Activated CD8-positive, alpha-beta memory T cell treated with anti-CD3 and anti-CD28 coated beads, Interleukin-2, amount 50 U/mL, for 1 hour (primary cell): ENCODE measurements around the gene RCAN2.

Experiments used
- DNase-seq: peaks from one replicate; pipeline ENCODE4 v3.0.0-alpha.2; 2020; ENCODE audit errors: extremely low read depth

The RCAN2 gene

DNA sequence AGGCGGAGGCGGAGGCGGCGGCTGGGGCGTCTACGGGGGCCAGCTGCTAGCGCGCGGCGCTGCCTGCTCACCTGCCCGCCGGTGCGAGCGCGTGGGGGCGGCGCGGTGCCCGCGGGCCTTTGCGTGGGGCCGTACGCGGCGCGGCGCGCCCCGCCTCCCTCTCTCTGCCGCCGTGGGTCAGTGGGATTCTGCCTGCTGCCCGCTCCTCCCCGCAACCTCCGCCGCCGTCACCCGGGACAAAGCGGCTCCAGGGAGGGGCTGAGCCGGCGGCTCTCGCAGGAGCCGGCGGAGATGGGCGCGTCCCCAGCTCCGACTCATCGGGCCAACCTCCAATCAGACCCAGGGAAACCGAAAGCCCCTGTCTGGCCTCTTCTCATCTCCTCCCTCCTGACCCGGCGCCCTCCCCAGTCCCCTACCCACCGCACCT, at the start of gene RCAN2:
Gene RCAN2, minus strand, starts transcription at position 249 of the 427 bp plus-strand sequence.
- no peak for DNase-seq

DNA sequence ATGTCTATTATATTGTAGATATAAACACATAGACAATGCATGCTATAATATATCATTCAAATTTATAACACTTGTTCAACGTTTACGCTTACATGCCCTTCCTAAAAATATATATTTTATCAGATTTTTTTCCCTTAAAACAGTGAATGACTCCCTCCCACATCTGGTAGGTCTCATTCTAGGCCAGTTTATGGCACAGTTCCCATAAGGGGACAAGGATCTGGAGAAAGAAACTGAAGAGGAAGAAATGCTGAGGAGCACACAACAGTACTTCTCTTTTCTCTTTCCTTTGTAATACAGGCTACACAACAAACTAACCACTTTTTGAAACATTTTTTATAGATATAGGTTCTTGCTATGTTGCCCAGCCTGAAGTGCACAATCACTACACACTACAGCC, 48.6 kb upstream of the RCAN2 start:
- no peak for DNase-seq

DNA sequence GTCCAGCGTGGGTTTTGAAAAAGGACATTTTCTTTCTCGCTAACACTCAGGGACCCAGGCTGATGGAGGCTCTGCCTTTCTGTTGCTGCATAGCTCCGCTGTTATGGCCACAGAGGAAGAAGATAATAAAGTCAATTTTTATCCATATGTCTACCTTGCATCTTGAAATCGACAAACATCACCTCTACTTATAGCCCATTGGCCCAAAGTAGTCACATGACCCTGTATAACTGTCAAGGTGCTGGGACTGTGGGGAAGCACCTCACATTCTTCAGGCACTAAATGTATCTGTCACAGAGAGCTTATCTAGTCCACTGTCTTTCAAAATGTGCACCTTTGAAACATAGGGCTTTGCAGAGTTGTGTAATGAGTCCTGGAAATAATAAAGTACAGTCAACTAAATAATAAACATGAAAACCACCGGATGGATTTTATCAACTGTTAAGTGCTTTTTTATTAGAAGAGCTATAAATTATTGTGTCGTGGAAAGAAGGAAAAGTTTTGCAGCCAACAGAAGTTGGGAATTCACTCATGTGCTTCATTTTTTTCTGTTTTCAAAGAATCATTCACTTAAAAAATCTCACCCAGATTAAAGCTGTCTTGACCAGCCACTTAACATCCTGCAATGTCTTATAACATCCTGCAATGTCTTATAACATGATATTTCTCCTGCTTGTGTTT, 47.7 kb upstream of the RCAN2 start:
- DNase-seq = no peak

DNA sequence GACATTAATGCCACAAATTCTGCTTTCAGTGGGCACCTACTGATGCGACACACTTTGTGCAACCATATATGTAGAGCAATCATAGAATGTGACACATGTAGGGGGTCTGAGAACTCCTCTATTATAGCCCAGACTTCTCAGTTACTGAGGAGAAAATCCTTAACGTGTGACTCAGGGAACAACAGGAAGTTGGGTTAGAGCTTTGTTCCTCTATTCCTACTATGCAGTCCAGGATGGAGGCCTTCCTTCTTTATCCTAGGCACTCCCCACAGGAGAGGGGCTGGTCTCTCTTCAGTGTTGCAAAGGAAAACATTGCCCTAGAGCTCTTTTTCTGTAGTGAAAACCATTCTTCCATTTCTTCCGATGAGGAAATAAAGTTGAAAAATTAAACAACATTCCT, 39.6 kb upstream of the RCAN2 start:
- no peak for DNase-seq

DNA sequence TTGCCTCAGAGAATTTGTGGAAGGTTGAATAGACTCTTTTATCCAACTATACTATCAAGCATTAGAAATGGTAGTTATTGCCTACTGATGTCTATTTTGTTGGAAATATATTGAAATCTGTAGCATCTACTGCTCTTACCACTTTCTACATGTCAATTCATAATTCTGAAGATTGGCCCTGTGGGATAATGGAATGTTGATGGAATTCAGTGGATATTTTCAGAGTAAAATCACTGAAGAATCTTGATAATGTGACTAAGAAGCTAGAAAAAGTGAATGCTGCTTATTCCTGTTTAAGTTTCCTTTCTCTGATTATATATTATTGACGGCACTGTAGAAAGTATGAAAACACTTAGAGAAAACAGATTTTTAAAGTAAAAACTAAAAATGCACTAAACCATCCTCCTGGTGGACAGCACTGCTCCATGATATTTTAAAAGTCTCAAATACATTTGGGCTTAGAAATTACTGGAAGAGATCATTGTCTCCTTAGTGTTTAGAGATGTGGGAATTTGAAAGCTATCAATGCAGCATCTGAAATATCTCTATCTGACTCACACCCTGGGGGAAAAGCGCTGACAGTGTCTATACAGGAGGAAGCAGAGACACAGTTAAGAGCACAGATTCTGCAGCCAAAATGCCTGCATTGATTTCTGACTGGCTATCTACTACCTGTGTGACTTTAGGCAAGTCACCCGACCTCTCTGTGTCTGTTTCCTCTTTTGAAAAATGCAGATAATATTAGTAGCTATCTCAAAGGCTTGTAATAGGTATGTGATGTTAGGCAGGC, 37.9 kb upstream of the RCAN2 start:
- no peak for DNase-seq

DNA sequence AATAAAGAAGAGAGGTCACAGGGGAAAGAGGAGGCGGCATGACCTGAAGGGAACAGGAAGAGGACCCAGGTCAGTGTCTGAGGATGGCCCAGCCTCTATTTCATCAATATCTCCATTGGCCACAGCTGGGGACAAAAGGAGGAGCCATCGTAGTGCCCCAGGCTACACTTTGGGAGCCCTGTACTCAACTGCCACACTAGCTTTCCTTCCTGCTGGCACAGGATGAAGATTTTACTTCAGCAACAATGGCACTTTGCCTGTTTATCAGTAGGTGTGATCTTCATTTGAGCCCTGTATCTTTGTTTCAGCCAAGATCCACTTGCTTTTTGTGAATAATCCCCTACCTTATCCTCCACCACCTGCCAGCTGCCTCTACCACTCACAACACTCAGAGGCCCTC, 35.4 kb upstream of the RCAN2 start:
- DNase-seq = no peak

DNA sequence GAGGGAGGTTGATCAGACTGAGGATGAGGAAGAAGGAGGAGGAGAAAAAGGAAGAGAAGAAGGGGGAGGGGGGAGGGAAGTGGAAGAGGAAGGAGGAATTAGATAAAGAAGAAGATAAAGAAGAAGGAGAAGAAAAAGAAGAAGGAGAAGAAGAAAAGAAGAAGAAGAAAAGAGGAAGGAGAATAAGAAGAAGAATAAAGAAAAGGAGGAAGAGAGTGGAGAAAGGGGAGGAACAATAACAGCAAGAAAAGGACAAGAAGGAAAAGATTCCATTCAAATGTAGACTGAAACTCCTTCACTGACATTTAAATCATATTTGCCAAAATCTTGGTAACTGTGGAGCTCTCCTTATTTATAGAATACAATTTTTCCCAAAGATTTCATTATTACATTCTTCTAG, 34.3 kb upstream of the RCAN2 start:
- DNase-seq = no peak

DNA sequence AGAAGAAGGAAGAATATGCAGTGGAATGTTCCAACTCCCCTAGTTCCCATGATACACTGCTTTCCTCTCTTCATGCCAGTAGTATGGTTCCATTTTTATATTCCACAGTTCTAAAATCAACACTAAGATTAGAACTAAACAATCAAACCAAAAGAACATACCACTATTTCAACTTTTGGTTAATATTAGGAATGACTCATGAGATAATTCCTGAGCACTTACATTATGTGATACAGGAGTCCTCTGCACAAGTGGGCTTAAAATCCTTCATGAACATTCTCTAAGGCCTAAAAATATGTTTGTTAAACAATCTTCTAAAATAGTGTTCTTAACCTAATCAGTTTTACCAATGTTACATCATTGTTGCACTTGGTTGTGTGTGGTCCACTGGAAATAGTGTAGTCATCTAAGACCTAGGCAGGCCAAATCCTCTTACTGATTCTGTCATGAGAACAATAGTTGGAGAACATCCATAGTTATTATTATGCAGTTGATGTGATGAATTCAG, 30.3 kb upstream of the RCAN2 start:
- DNase-seq = no peak

DNA sequence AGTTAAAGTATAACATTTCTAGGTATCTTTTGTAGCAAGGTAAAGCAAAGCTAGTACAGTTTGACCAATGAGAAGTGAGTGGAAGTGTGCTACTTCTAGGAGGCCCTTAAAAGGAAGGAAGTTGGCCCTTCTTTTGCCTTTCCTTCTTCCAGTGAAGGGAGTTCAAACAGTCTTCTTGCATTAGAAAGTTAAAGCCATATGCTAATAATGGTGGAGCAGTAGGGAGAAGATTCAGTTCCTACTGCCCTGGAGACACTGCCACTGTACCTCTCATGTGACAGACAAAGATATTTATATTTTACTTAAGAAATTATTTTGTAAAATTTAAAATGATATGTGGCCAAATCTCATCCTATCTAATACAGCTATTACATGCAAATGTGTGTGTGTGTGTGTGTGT, 26.0 kb upstream of the RCAN2 start:
- DNase-seq = no peak

DNA sequence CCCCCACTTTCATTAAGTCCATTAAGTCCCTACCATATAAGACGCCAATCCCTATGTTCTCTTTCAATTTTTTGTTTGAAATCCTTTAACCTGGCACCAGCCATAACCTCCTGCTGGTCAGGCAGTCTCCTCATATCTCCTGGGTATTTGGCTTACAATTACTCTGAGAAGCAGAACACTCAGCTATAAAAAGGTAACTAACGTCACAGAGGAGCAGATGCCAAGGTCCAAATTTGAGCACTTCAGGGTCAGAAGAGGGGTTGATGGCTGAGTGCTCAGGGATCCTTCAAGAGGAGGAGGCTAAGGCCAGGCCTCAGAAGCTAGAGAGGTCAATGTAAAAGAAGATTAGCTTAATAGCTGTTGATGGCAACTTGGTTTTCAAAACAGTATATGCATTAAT, 22.3 kb upstream of the RCAN2 start:
- DNase-seq = no peak

DNA sequence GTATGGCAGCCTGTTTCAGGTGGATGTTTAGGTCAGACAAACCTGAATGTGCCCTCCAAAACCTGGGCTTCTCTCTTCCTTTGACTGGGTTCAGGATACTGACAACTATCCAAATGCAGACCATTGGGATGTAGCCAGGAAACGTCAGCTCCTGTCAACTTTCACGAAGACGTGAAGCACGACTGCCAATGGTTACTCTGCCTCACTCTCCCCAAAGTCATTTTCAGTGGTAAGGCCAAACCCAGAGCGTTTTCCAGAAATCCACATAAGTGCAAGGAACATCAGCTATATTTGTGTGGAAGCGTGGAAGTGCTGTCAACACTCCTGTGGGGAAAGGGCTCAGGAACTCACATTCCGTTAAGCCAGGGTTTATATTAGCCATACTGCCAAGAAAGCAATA, 20.1 kb upstream of the RCAN2 start:
- DNase-seq = no peak

DNA sequence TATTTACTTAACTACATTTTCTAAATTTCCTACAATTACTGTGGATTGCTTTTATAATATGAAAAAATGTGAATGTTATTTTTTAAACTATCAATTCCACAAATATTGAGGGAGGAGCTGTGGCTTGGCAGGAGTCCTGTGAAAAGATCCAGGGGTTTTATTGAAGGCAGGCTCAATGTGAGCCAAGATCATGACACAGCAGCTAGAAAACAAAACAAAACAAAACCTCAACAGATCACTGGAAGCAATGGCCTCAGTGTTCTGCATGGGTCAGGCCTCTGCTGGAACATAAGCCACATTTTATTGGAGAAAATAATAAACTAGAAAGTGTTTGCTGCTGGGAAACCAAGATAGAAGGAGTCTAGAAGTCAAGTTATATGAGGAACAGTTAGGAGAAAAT, 19.4 kb upstream of the RCAN2 start:
- no peak for DNase-seq

DNA sequence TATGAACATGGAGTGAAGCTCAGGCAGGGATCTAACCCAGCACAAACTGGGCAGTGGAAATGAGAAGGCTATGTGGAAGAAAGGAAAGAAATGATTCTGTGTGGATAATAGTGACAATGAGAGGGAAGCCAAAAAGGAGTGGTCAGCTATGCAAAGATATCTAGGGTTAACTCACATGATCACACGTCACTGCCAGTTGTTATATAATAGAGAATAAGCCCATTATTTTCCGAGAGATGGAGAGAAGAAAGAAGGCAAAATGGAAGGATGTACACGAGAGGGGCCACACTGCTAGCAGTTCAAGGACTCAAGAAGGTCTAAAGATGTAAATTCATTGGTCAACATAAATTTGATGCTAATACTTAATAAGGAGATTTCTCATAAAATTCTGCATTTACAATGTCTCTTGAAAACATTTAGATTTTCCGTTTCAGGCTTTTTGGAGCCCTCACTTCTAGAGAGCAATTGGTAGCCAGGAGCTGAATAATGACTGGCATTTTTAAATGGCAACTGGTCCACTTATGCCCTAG, 18.8 kb upstream of the RCAN2 start:
- no peak for DNase-seq

DNA sequence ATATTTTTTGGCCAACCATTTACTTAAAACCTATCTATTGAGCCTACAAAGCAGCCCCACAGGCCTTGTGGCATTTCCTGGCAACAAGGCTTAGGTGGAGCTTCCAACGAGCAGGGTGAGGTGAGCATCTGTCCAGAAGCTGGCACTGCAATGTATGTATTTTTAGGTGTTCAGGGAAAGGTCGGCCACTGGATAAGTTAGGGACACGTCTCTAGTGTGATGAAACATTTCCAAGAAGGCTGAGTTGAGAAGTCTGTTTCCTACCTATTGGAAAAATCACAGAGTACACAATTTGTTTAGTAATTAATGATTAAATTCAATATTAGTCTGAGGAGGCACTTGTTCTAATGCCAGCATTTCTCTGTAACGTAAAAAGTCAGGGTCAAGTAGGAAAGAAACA, 17.8 kb upstream of the RCAN2 start:
- no peak for DNase-seq

DNA sequence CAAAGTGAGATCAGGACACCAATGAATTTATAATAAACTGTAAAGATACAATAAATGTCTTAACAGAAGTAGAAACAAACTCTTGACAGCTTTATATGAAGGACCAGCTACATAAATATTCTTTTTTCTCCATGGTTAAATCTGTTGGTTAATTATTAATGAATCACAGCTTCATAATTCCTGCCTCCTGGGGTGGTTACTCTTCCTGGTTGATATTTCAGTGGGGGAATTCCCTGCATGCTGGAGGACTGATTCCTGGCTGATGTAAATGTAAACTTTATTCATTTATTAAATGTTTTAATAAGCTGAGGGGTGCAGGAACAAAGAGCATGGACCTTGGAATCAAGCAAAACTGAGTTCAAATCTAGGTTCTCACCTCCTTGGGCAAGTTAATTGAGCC, 16.2 kb upstream of the RCAN2 start:
- no peak for DNase-seq

DNA sequence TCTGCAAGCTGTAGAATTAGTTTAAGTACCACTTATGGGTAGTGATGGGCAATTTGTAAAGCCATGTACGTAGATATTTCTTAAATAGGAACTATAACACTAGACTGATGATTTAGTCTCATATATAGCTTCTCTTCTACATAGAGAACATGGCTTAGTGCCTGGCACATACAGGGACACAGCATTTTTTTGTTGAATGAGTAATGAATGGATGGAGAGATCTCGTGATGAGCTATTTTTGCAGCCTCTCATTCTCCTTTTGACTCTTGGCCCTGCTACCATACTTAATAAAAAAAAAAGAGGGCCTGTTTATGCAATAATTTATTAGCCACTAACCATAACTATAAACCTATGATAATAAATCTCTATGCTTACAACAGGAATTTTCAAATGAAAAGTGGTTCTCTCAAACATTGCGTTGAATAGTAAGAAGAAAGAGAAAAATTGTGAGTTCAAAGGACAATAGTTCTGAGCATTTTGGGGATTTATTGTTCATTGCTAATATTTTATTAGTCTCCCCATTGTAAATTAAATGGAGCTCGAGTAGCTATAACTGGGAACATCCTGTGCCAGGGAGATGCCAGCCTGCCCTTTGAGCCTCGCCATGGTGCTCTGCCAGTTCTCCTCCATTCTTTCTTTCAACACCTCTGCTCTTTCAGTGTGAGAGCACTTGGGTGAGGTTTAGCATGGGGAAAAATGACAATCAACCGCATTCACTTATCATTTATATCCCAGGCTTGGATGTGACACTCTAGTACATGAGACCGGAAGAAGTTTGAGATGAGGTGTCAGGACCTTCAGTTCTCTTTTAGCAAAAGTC, 14.7 kb upstream of the RCAN2 start:
- no peak for DNase-seq

DNA sequence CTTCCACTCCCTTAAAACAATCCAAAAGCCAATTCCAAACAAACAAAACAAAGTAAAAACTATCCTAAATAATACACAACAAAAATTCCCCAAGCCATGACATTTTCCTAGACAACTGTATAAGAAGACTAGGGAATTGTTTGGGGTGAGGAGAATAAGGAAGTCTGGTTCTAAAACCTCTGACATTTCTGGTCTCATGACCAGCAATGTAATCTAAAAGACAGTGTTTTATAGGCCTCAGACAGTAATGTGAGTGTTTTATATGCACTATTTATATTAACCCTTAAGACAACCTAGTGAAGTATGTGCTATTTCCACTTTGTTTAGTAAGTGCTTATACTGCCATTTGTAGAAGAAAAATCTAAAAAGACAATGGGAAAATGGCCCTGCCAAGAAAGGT, 13.0 kb upstream of the RCAN2 start:
- DNase-seq = no peak

DNA sequence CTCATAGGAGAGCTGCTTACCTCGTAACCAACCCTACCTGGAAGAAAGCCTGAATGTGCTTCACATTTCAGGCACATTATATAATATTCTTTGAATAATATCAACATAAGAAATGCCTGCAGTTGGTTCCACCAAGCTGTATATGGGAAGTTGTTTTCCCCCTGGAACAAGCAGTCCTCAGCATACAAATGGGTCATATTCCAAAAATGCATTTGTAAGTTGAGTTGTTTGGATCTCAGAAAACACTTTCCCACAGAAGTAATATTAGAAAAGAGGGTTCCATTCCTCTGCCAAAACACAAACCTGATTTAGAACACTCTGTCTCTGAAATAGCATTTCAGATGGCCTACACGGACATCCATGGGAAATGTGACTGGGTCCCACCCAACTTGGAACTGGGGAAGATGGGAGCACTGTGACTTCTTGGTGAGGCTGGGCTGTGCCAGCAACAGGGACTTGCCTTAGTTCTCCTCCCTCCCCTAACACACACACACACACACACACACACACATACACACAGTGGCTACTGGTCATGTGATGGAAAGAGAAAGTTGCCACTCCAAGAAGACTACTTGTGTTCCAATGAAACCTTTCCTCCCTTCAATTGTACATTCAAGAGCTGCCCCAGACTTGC, 11.4 kb upstream of the RCAN2 start:
- DNase-seq = no peak

DNA sequence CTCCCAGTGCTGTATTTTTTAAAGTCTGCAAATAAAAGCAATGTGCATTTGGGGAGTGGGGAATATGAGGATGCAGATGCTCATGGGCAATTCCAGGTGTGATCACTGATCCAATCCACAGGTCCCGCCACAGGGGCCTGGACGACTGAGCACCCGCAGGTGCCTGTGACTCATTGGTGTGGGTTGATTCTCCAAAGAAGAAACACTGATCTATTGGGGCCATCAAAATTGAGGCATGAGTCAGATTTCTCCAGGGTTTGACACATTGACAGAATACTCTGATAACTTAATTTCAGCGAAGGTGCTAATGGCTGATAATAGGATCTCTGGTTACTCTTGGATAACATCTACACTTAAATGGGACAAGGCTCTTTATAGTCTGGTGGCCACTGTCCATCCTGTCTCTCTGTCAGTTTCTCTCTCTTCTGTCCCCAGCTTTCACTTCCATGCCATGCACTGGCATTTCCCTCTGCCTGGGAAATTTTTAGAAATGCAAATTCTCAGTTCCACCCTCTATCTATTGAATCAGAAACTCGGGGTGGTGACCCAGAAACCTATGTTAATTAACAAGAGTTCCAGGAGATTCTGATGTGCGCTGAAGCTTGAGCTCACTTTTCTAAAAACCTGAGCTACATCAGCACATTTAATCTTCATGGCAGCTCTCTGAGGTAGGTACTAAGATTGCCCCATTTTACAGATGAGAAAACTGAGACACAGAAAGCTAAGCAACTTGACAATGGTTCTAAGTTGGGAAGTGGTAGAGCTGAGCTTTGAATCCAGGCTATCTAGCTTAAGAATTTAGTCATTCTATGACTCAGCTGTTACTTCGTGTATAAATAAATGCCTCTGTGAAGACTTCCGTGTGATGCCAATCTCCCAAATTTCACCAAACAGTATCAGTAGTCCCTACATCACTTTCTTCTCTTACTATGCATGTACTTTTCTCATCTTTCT, 10.2 kb upstream of the RCAN2 start:
- no peak for DNase-seq

DNA sequence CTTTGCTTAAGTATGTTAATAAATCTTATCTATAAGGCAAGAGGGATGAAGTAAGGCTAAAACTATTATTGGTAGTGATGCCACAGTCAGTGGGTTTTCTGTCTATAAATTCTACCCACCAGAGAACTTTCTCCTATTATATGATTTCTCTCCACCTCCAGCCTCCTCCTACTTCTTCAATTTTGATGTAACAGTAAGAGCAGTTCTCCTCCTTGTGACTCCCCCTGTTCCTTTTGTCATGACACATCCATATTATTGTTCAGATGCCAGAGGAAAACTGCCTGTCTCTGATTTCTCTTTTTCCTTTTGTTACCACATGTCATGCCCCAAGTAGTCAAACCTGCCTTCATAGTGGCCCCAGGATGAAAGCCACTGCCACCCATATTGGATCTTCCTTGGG, 9.1 kb upstream of the RCAN2 start:
- DNase-seq = no peak
